Myocyte (in vitro differentiated cells): ENCODE results near the gene TAF4. TPM values are rescaled to one million over a fixed set of nuclear protein-coding genes. Genes with fewer than 3 reads are reported as not detected.
"Not testable (repeated sequence)": the region's sequence is repeated elsewhere in the genome, so short reads cannot be mapped to it uniquely, and the experiment has no call there.

Source experiments
- DNase-seq: peaks from one replicate; pipeline ENCODE4 v3.0.0-alpha.2; 2012; ENCODE audit warnings: low read depth
- total RNA-seq: library from RNA; depleted of rRNA; stranded (reverse); fragments of >200 nt; gene quantifications from 2 replicates; pipeline ENCODE4 v1.2.3, GENCODE V29; 2014

Gene TAF4
- total RNA-seq, 1 donor from 2014 or later, result 6.4 TPM

DNA sequence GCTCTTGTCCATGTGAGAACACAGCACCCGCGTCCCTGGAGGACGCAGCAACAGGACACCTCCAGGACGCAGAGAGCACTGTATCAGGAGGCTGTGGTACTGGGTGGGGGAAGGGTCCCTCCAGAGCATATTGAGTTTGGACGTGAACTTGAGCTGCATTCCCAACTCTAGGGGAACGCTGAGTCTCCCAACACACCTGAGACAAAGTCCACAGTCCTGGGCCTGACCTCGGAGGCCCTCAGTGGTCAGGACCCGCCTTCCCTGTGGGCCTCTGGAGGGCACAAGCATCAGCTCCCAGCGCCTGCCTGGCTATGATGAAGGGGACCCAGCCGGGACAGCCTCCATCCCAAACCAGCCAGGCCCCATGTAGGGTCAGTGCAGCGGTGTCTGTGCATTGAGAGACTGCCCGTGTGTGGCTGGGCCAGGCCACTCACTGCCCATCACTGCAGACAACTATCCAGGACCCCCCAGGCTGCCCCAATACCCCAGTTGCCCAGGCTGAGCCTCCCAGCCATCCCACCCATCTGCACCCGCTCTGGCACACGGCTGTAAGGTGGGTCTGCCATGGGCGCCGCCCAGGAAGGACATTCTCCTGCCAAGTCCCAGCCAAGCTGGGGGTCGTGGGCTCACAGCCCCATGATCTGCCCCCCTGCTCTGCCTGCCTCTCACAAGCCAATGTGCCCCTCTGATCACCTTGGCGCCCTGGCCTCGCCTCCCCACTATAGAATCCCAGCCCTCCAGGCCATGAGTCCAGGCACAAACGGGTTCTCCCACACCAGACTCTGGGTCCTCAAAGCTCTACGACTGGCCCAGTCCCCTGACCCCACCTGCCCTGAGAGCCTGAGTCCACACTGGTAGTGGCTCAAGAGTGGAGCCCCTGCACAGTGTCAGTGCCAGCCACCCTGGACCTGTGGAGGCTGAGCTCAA lies 115.7 kb downstream of the TAF4 start:
- no peak for DNase-seq

DNA sequence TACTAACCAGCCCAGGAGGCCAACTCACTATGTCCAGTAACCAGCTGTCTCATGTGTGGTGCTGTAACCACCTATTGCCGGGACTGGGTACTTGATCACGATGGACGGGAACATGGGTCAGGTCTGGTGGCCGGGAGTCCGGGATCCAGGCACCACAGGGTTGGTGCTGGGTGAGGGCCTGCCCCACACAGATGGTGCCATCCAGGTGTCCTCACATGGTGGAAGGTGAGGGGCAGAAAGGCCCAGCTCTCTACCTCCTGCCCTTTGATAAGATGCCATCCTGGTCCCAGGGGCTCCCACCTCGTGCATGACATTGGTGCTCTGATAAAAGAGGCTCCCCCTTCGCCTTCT lies 116.3 kb downstream of the TAF4 start:
- no peak for DNase-seq

DNA sequence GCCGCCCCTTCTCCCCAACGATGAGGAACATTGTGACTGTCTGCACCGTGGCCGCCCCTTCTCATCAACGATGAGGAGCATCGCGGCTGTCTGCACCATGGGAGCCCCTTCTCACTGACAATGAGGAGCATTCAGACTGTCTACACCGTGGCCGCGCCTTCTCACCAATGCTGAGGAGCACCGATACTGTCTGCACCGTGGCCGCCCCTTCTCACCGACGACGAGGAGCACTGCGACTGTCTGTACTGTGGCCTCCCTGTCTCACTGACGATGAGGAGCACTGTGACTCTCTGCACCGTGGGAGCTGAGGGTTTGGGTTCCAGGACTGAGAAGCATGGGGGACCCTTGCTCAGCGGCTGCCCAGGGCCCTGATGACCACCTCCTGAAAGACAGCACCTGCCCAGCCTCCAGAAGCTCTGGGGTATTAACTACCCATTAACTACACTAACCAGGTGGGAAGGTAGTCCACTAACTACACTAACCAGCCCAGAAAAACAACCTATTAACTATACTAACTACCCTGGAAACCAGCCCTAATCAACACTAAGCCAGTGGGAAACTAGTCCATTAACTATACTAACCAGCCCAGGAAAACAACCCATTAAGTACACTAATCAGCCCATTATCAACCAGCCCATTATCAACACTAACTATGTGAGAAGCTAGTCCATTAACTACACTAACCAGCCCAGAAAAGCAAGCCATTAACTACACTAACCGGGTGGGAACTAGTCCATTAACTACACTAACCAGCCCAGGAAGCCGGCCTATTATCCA lies 116.9 kb downstream of the TAF4 start:
- DNase-seq, result no peak

DNA sequence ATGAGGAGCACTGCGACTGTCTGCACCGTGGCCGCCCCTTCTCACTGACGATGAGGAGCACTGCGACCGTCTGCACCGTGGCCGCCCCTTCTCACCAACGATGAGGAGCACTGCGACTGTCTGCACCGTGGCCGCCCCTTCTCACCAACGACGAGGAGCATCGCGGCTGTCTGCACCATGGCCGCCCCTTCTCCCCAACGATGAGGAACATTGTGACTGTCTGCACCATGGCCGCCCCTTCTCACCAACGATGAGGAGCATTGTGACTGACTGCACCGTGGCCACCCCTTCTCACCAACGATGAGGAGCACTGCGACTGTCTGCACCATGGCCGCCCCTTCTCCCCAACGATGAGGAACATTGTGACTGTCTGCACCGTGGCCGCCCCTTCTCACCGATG lies 117.6 kb downstream of the TAF4 start:
- not testable (repeated sequence) for DNase-seq

DNA sequence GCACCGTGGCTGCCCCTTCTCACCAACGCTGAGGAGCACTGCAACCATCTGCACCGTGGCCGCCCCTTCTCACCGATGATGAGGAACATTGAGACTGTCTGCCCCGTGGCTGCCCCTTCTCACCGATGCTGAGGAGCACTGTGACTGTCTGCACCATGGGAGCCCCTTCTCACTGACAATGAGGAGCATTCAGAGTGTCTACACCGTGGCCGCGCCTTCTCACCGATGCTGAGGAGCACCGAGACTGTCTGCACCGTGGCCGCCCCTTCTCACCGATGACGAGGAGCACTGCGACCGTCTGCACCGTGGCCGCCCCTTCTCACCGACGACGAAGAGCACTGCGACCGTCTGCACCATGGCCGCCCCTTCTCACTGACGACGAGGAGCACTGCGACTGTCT lies 120.2 kb downstream of the TAF4 start:
- DNase-seq, result not testable (repeated sequence)

DNA sequence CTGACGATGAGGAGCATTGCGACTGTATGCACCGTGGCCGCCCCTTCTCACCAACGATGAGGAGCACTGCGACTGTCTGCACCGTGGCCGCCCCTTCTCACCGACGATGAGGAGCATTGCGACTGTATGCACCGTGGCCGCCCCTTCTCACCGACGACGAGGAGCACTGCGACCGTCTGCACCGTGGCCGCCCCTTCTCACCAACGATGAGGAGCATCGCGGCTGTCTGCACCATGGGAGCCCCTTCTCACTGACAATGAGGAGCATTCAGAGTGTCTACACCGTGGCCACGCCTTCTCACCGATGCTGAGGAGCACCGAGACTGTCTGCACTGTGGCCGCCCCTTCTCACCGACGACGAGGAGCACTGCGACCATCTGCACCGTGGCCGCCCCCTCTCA lies 120.7 kb downstream of the TAF4 start:
- not testable (repeated sequence) for DNase-seq

DNA sequence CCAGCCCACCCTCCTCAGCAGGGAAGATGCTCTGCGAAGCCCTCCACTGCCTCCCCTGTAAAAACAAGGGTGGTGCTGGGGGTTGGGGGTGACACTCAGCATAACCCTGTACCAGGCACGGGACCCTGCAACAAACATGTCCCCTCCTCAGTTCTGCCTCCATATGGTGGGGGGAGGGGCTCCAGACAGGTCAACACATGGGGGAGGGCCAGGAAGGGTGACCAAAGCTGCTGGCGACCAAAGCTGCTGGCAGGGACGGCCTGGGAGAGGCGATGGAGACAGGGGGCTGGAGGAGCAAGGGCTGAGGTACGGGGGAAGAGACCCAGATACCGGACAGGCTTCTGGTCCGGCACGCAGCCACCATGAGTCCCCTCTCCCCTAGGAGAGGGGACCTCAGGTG lies 123.2 kb downstream of the TAF4 start:
- DNase-seq, result no peak

DNA sequence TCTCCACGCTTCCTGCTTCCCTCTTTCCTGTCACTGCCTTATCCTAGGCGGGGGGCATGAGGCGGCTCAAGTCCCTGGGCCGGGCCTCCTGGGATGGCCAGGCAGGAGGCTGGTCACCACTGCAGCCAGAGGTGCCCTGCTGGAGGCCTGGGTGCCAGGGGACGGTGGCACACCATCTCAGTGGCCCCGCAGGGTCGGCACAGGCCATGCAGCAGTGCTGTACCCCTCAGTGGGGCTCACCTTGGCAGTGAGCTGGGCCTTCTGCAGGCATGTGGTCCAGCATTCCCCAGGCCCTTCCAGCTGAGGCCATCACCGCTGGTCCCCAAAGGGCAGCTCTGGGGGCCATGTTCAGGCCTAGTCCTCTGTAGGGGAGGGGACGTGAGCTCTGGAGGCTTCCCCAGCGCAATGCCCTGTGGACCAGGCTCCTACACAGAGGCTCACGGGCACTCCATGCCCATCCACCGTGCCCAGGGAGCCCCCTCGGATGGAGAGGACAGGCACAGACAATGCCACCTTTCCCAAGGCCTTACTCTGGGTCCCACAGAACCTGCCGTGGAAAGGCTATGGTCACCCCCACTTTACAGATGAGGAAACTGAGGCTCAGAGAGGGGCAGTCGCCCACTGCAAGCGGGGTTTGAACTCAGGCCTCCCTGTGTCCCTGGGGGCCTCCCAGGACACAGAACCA lies 123.8 kb downstream of the TAF4 start:
- DNase-seq, result no peak

DNA sequence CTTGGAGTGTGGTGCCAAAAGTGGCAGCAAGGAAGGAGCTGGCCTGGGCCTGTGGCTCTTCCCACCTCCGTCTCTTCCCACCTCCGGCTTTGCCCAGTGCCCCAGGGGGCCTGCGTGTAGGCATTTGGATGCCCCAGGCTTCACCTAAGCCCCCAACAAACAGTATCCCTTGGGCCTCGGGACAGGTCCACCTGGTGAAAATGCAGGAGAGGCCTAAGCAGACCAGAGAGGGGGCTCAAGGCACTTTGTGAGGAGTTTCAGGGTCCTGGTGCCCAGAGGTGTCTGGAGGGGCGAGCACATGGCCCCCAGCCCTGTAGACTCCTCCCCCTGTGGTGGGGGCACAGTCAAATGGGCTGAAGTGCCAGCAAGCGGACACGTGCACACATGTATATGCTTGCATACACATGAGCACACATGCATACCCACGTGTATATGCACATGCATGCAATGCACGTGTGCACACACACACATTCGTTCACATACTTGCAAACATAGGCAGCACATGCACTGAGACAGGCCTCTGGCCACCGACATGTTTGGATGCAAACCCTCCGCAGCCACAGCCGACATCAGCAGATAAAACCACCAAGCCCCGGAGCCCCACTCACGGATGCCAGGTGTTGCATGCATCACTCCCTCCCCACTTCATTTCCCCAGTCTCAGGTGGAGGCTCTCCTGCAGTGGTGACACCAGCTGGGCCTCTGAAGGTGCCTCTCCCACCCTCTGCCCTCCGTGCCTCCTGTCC lies 124.5 kb downstream of the TAF4 start:
- no peak for DNase-seq

DNA sequence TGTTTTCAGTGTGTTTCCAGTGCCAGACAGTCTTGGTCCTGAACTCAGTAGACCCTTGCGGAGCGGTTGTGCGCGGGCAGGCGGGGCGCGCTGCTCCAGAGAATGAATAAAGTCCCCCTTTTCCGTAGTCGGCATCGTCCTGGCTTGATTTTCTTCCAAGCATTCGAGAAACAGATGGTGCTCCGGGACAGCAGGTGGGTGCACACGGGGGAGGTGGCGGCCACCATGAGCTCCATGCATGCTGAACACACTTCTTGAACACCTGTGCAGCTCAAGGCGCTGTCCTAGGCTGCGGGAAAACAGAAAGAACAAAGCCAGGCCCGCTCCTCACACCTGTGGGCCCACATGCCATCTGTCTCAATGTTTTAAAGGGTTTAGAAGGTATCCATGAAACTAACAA lies 125.2 kb downstream of the TAF4 start:
- DNase-seq, result no peak

DNA sequence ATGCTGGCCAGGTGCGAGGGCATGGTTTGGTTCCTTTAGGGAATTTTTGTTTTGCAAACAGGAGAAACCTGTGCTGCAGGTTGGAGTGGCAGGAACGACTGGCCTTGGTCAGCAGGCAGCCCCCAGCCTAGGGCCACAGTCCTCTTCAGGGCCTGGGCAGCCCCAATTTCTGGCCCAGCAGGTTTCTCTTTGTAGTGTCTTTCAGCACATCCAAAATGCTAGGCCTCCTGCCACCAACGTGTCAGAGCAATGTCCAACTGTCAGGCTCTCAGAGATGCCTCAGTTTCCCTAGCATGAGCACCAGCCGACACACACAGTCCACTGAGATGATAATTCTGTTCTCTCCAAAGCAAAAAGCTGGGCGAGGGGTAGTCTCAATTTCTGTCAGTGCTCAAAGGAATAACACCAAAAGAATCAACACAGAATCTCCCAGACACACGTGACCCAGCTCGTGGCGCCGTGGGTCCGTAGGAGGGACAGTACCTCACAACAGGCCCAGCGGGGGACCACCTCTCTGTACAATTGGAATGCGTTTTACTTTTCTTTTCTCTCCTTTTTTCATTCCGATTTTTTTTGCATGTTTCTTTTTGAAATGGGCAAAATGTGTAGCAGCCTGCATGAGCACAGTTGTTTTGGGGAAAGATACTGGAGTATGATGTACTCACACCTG lies 125.9 kb downstream of the TAF4 start:
- no peak for DNase-seq

DNA sequence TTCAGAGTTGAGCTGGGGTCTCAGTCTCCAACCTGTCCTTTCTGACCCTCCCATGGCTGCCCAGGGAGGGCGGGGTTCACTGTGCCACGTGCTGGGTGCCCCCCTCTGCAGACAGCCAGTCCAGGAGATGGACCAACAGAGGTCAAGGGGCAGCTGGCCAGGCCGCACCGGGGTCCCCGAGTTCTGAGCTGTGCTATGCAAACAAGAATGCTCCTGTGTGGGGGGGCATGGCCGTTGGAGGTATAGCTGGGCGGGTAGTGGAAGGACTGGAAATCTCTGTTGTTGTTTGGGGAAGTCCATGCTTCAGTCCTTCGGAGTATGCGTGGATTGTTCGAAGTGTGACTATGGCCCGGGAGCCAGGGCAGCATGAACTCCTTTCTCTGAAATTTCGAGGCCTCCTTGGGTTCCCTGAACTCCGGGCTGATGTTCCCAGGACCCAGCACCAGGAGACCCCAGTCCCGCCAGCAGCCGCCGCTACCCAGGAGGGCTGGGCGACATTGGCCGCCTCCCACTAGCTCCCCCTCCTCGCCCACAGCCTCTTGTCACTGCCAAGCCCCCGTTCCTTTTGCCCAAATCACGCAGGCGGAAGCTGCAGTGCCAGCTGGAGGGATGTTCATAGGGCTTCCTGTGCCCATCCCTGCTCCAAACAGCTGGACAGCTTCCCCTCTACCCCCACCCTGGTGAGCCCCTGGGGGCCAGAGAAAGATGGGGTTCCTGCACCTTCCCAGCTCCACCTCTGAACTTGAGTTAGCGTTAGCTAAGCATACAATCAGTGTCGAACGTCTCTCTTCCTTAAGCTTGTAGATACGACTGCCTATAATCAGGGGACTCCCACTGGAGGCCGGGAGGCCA lies 126.6 kb downstream of the TAF4 start:
- no peak for DNase-seq

DNA sequence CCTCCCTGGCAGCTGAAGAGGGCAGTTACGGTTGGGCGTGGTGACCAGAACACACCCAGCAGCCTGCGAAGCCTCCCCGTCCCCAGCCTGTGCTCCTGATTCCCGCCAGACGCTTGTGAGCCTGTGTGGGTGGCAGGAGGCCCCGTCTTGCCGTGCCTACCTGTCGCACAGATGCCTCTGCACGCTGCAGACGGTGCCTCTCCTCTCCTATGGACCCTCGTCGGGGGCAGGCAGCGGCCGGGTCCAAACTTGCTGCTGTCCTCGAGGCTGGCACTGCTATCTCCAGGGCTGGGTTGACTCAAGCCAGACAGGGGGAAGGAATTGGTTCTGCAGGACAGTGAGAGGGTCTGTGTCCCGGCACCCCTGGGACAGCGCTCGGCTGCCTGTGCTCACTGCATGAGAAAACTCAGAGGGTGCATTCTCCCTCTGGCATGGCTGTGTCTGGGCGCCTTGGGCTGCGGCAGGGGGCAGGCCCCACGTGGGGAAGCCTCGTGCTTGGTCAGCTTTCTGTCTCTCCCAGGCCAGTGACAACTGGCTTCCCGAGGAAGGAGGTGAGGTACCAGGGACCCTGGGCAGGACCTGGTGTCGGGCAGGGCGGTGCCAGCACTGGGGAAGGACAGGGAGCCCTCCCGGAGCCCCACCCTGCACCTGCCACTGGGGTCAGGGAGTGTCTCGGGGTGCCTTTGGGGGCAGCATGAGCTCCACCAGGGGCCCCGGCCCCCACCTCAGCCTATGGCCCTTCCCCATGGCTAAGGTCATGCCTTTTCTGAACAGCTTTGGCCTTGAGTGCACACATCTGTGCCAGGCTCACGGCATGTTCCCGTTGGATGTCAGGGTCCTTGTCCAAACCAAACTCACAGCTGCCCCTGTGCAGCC lies 127.5 kb downstream of the TAF4 start:
- DNase-seq, result no peak

DNA sequence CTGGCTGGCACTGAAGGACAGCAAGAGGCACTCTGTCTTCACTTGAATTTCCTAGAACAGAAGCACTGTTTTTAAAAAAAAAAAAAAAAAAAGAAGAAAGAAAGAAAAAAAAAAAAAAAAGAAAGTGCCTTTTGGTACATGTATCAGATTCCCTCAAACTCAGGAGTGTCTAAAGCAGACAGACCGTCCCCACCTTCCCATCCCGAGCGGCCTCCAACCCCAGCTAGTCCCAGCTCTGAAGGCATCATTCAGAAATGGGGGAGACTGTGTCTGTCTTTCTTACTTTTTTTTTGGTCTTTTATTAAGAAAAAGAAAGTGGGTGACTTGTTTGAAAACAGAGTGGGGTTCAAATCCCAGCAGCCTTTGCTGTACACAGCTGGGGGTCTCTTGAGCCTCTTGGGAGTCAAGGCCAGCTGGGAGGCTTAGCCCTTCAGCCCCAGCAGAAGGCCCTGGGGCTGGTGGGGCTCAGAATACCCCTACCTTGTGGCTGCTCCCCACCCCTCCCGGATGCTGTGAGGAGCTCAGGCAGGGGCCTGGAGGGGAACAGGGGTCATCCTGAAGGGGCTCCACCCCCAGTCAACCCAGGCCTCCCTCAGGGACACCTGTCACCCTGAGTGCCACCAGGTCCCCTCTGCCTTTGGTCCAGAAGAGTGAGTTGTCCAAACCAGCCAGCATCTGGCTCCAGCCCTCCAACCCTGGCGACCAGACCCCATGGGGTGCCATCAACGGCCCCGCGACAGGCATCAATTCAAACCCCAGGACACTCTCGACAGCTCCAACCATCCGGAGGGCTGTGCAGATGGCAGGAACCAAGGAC lies 128.3 kb downstream of the TAF4 start:
- no peak for DNase-seq

DNA sequence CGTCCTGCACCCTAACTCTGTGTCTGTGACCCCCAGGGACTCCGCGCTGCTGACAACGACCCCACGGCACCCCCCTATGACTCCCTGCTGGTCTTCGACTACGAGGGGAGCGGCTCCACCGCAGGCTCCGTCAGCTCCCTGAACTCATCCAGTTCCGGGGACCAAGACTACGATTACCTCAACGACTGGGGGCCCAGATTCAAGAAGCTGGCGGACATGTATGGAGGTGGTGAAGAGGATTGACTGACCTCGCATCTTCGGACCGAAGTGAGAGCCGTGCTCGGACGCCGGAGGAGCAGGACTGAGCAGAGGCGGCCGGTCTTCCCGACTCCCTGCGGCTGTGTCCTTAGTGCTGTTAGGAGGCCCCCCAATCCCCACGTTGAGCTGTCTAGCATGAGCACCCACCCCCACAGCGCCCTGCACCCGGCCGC lies 129.0 kb downstream of the TAF4 start:
- no peak for DNase-seq

DNA sequence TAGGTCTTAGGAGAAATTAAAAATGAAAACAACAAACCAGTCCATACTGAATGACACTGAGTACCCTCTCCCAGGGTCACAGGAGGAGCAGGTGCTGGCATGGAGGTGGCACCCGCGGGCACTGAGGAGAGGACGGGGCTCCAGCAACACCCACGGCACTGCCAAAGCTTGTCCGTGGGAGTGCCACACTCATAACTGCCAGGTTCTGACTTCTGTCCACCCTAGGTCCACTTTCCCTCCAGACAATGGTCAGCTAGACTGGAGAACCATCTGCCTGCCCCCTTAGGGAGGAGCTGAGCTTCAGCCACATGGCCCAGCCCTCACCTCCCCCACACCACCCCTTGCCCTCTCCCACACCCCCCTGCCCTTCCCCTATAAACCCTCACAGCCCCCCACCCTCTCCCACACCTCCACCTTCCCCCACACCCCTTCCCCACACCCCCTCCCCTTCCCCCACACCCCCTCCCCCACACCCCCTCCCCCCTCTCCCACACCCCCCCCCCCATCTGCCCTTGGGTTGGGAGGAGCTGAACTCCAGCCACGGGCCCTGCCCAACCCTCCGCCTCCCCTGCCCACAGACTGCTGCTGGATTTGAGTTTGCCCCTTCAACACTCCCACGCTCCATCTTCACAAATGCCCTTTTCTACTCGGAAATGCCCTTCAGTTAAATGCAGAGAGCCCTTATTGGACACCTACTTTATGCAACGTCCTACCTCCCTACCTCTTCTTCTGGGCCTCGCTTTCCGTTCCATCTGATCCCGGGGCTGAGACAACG lies 129.6 kb downstream of the TAF4 start:
- no peak for DNase-seq
